Amniotic stem cell (primary cell): Measurements from ENCODE around the gene TUBB.
A peak's percentile ranks its signal among the peaks of the same experiment; 100 is the strongest.
"Not testable (repeated sequence)": the region's sequence is repeated elsewhere in the genome, so short reads cannot be mapped to it uniquely, and the experiment has no call there.

Experiments used
- DNase-seq: peaks from one replicate; lab custom pipeline; 2025; lab: John Stamatoyannopoulos, UW

Gene TUBB

DNA sequence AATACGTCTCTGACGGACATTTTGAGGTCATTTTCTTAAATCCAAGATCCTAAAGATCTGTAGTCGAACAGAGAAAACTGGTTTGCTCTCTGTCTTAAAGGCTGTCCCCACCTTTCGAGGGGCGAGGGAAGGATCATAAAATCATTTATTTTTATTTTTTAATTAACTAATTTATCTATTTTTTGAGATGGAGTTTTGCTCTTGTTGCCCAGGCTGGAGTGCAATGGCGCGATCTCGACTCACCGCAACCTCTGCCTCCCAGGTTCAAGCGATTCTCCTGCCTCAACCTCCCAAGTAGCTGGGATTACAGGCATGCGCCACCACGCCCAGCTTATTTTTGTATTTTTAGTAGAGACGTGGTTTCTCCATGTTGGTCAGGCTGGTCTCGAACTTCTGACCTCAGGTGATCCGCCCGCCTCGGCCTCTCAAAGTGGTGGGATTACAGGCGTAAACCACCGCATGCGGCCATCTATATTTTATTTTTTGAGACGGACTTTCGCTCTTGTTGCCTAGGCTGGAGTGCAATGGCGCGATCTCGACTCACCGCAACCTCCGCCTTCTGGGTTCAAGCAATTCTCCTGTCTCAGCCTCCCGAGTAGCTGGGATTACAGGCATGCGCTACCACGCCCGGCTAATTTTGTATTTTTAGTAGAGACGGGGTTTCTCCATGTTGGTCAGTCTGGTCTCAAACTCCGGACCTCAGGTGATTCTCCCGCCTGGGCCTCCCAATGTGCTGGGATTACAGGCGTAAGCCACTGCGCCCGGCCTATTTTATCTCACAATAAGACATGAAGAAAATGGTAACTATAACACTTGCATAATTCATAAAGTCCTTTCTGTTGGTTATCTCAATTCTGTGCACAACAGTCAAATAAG lies 2.1 kb upstream of the TUBB start:
- DNase-seq = not testable (repeated sequence)

DNA sequence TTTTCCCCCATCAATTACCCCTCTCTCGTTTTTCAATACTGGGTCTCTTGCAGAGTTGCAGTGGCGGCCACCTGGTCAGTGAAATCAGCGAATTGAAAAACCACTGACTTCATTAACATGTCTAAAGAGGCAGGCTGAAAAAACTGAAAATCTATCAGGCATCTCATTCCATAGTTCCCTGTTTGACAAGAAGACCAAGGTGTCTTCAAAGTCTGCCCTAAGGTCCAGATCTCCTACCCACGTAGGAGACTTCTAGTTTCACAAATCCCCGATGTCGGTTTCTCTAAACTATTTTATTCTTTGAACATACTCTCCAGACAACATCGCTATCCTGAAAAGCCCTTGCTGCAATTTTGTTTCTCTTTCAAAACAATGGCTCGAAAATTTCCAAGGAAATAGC lies 796 bp upstream of the TUBB start:
- no peak for DNase-seq

DNA sequence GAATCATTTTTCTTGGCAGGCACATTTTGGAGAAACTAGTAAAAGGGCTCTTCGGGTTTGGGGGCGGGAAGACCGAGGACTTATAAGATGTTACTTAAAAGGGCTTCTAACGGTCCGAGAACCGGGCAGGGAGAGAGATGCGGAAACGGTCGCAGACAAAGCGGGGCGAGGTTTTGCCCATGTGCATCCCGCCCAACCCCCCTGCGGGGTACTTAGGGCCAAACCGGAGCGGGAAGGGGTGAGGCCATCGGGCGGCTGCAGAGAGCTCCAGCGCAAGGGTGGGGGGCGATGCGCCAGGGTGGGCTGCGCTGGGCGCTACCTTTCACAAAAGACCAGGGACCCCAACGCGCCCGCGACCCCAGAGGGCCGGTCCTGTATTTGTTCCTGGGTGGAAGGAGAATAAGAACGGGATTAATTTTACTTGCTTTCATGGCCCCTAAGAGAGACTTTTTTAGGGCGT lies 616 bp downstream of the TUBB start:
- no peak for DNase-seq

DNA sequence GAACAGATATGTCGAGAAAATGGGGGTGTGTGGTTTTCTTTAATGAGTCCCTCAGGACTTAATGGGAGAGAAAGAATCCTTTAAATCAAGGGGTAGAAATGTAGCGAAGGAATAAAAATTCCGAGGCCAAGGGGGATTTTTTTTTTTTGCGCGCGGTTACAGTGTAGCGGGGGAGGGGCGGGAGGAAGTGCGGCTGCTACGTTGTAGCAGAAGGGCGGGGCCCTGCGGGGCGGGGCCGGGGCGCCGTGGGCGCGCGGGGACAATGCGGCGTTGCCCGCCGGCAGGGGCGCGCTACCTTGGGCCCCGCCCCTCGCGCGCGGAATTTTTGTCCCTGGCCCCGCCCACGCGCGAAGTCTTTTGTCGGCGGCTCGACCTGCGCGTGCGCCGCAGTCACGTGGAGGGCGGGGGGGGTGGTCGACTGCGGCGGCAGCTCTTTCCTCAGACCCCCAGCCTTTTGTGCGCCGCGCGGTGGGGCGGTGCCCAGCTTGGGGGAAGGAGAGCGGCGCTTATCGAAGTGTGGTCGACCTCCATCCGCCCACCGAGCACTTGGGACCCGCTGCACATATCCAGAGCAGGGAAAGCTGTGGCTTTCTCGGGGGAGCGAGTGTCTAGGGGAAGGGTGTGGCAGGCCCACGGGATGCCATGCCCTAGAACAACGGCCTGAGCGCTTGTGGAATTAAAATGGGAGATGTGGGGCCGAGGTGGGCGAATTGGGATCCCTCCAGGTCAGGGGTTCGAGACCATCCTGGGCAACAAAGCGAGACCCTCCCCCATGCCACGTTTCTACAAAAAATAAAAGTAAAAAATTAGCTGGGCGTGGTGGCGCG lies 1.3 kb downstream of the TUBB start:
- peak; percentile 74 for DNase-seq

DNA sequence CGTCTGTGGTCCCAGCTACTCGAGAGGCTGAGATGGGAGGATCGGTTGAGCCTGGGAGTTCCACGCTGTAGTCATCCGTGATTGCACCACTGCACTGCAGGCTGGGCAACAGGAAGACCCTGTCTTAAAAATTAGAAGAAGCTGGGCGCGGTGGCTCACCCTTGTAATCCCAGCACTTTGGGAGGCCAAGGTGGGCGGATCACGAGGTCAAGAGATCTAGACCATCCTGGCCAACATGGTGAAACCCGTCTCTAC lies 1.8 kb downstream of the TUBB start:
- DNase-seq = not testable (repeated sequence)

DNA sequence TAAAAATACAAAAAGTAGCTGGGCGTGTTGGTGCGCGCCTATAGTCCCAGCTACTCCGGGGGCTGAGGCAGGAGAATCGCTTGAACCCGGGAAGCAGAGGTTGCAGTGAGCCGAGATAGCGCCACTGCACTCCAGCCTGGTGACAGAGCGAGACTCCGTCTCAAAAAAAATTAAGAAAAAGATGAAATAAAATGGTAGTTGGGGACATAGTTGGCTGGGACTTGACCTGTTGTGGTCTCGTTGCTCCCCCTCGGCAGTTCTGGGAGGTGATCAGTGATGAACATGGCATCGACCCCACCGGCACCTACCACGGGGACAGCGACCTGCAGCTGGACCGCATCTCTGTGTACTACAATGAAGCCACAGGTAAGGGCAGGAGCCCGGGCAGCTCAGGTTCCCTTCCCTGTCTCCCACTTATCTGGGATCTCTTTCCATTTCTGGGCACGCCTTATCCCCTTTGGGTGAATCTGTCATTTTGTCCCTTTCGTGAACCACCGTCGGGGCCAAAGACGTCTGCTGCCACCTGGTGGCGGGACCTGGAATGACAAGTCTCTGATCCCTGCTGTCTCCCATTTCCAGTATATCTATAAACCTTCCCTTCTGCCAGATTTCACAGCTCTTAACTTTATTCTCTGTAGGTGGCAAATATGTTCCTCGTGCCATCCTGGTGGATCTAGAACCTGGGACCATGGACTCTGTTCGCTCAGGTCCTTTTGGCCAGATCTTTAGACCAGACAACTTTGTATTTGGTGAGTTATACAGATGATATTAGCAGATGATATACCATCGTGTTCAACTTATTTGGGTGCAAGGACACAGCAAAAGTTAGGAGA lies 2.3 kb downstream of the TUBB start:
- DNase-seq = no peak

DNA sequence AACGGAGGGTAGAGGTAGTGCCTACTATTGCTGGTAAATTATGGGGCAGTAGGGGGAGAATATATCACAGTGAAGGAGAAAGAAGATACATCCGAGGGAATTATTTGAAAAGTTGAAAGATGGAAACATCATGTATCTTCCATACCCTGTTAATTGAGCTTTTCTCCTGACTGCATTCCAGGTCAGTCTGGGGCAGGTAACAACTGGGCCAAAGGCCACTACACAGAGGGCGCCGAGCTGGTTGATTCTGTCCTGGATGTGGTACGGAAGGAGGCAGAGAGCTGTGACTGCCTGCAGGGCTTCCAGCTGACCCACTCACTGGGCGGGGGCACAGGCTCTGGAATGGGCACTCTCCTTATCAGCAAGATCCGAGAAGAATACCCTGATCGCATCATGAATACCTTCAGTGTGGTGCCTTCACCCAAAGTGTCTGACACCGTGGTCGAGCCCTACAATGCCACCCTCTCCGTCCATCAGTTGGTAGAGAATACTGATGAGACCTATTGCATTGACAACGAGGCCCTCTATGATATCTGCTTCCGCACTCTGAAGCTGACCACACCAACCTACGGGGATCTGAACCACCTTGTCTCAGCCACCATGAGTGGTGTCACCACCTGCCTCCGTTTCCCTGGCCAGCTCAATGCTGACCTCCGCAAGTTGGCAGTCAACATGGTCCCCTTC lies 3.1 kb downstream of the TUBB start:
- DNase-seq = not testable (repeated sequence)

DNA sequence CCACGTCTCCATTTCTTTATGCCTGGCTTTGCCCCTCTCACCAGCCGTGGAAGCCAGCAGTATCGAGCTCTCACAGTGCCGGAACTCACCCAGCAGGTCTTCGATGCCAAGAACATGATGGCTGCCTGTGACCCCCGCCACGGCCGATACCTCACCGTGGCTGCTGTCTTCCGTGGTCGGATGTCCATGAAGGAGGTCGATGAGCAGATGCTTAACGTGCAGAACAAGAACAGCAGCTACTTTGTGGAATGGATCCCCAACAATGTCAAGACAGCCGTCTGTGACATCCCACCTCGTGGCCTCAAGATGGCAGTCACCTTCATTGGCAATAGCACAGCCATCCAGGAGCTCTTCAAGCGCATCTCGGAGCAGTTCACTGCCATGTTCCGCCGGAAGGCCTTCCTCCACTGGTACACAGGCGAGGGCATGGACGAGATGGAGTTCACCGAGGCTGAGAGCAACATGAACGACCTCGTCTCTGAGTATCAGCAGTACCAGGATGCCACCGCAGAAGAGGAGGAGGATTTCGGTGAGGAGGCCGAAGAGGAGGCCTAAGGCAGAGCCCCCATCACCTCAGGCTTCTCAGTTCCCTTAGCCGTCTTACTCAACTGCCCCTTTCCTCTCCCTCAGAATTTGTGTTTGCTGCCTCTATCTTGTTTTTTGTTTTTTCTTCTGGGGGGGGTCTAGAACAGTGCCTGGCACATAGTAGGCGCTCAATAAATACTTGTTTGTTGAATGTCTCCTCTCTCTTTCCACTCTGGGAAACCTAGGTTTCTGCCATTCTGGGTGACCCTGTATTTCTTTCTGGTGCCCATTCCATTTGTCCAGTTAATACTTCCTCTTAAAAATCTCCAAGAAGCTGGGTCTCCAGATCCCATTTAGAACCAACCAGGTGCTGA lies 3.9 kb downstream of the TUBB start:
- DNase-seq = not testable (repeated sequence)

DNA sequence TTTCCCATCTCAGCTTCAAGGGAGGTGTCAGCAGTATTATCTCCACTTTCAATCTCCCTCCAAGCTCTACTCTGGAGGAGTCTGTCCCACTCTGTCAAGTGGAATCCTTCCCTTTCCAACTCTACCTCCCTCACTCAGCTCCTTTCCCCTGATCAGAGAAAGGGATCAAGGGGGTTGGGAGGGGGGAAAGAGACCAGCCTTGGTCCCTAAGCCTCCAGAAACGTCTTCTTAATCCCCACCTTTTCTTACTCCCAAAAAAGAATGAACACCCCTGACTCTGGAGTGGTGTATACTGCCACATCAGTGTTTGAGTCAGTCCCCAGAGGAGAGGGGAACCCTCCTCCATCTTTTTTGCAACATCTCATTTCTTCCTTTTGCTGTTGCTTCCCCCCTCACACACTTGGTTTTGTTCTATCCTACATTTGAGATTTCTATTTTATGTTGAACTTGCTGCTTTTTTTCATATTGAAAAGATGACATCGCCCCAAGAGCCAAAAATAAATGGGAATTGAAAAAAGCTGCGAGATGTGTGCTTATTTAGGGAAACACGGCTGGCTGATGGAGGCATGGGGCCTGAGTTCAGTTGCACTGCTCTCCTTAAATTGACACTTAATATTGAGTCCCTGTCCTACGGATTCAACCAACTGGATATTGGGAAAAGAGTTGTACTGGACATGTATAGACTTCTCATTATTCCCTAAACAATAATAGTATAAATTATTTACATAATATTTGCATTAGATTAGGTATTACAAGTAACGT lies 4.9 kb downstream of the TUBB start:
- DNase-seq = no peak

DNA sequence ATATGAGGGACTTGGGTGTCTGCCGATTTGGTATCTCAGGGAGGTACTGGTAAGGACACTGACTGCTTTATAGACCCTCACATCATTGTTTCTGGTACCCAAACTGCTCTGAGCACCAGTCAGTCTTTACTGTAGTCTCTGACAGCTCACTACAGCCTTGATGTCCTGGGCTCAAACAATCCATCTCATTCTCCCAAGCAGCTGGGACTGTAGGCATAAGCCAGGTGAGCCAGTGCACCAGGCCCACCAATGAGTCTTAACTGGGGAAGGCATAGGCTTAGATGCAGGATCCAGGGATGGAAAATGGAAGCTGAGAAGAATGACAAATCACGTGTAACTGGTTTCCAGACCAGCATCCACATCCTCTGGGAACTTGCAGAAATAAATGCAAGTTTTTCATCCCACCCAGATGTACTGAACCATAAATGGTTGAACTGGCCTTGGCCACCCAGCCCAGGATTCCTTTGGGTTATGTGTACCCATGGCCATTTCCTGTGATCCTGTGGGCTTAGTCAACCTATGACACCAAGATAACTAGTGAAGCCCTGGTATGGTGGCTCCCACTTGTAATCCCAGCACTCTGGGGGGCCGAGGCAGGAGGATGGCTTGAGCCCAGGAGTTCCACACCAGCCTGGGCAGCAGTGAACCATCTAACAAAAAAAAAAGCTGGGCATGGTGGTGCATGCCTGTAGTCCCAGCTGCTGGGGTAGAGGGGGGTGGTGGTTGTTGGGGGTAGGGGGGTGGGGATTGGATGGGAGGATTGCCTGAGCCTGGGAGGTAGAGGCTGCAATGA lies 5.8 kb downstream of the TUBB start:
- DNase-seq = no peak

DNA sequence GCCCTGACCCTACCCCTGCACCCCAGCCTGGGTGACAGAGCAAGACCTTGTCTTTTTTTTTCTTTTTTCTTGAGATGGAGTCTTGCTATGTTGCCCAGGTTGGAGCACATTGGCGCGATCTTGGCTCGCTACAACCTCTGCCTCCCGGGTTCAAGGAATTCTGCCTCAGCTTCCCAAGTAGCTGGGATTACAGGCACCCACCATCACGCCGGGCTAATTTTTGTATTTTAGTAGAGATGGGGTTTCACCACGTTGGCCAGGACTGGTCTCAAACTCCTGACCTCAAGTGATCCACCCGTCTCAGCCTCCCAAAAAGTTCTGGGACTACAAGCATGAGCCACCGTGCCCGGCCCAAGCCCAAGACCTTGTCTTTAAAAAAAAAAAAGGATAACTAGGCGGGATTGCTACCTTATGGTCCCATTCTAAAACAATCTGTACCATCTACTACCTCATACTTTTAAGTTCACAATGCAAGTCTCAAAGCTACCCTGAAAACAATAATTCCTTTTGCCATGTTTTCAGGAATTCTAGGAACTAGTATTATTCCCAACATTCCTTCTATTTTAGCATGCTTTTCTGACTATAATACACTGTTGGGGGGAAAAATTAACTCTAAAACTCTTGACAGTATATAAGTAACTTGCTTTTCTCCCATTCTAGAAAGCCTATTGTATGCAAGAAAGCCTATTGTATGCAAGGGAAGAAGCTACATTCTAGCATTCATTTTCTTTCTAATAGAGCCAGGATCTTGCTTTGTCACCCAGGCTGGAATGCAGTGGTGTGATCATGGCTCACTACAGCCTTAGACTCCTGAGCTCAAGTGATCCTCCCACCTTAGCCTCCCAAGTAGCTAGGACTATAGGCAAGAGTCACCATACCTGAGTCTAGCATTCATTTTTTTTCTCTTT lies 6.6 kb downstream of the TUBB start:
- no peak for DNase-seq

DNA sequence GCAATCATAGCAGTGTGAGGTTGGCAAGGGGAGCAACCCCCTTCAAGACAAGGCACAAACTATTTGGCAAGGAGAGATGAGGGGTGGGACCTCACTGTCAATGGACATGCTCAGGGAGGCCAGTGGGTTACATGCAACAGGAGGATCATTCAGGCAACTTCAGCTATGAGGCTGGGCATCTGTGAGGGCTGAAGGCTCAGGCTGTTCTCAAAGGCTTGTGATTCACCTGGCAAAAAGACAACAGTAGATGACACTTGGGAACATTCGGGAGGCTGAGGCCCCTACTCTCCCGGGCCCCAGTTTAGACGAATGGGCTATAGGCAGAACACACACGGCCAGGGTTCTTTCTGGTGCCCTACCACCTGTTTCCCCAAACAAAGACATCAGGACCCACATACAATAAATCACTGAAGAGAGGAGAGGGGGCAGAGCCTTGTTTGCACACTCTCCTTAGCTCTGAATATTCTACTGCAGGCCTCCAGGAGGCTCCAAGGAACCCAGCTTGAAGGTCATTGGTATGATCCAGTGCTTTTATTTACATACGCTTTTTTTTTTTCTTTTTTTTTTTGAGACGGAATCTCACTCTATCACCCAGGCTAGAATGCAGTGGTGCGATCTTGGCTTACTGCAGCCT lies 7.9 kb downstream of the TUBB start:
- no peak for DNase-seq

DNA sequence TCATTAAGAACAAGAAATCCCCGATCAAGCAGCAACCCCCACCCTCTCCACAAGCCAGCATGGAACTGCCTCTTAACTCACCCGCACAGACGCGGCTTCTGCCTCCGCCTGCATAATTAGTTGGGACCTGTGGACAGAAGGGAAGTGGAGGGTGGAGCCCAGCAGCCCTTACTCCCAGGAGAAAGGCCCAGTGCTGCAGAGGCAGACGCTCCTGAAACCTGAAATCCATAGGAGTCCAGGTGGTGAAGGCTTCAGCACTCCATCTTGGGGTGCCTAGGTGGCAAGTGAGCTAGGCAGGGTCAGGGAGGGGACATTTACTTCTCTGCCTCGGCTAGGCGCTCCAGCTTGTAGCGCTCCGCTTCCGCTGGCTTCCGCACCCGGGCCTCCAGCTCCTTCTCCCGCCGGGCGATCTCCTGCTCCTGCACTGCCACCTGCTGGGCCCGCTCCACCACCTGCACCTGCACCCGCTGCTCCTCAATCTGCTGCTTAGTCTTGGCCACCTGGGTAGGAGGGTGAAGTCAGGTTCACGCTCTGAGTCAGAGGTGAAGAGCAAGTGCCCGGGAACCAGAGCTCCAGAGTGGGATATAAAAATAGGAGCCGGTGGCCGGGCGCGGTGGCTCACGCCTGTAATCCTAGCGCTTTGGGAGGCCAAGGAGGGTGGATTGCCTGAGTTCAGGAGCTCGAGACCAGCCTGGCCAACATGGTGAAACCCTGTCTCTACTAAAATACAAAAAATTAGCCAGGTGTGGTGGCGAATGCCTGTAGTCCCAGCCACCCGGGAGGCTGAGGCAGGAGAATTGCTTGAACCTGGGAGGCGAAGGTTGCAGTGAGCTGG lies 10.7 kb downstream of the TUBB start:
- no peak for DNase-seq

DNA sequence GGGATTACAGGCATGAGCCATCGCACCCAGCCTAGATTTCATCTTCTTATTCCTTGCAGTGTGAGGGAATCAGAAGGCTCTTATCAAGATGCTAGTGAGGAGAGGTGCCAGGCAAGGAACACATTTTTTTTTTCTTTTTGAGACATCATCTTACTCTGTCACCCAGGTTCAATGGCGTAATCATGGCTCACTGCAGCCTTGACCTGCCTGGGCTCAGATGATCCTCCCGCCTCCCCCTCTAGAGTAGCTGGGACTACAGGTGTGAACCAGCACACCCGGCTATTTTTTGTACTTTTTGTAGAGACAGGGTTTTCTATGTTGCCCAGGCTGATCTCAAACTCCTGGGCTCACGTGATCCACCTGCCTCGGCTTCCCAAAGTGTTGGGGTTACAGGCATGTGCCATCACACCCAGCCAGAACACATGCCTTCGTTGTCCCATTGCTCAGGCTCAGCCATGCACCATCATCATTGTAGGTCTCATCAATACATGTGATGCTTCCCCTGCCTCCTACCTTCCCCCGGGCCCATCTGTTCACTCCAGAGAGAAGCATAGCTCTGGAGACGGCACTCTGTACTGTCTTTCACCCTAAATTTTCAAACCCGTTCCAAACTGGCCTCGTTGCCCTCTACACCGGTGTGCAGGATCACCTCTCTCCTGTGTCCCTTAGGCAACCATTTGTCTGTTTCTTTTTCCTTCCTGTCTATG lies 12.2 kb downstream of the TUBB start:
- no peak for DNase-seq

DNA sequence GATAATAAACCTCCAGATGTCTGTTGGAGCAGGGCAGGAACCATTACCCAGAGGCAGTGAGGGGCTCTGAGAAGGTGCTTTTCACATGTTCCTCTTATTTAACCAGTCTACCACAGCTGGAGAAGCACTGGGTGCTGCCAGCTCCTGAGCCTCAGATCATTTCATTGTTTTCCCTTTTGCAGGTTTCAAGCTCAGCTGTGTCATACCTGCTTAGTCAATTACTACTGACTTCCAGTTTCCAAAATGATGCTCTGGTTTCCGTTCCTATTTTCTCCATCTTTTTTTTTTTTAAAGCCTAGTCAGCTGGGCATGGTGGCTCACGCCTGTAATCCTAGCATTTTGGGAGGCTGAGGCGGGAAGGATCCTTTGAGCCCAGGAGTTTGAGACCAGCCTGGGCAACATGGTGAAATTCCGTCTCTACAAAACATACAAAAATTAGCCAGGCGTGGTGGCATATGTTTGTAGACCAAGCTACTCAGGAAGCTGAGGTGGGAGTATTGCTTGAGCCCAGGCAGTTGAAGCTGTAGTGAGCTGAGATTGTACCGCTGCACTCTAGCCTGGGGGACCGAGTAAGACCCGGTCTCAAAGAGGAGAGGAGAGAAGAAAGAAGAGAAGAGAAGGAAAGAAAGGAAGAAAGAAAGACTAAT lies 15.6 kb downstream of the TUBB start:
- no peak for DNase-seq

DNA sequence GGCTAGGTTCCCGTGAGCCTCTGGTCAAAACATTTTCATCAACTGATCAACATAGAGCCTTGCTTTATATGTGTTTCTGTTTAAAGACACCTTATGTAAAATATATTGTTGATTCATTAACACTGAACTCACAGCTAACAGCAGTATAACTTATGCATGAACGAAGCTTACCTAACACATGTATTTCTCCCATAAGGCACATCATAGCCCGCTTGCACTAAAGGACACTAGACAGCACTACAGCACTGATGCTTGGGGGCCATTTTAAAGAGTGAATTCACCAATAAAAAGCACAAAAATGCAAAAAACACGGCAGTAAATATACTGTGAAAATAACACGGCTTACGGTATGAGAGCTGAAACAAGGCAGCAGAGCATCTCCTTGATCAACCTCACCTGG lies 18.4 kb downstream of the TUBB start:
- DNase-seq = no peak
